K562 (cell line): ENCODE measurements around the gene PAX8. TPM values are rescaled to one million over a fixed set of nuclear protein-coding genes. Genes with fewer than 3 reads are reported as not detected.

Experiments
- ATAC-seq: fragments of 200-7000 bp; cut with Tn5 transposase; 3 replicates; pipeline ENCODE4 v1.9.1; 2020; ENCODE audit warnings: moderate library complexity
- BruUV-seq: library from RNA; stranded (reverse); fragments of 400-500 nt; replicated peaks from 2 replicates; lab custom pipeline; 2021; lab: Mats Ljungman, UMichigan
- CTCF ChIA-PET: fragments of 300-600 bp; formaldehyde crosslinking; extraction: SDS; loops from one replicate; lab custom pipeline; 2021; ENCODE audit warnings: low intra/inter-chr PET ratio; lab: Yijun Ruan, JAX
- POLR2A ChIA-PET: fragments of 300-600, 350-650 bp; sonication (Branson Sonifier 250); formaldehyde crosslinking; extraction: SDS; loops from one replicate; lab custom pipeline; 2021; ENCODE audit warnings: antibody characterized with exemption, inconsistent platforms; lab: Yijun Ruan, JAX
- DNase-seq, 4 experiments: peaks; one replicate each; pipeline versions ENCODE4 v3.0.0 to v3.0.0-alpha.2; 2011 to 2018; ENCODE audit warnings: low spot score in 3 of 4, mixed read lengths in 3 of 4; ENCODE audit errors: extremely low read depth in 1 of 4
- FAIRE-seq: peaks from 2 replicates; lab custom pipeline; 2011; peaks lifted over from hg19 to GRCh38; lab: Jason Lieb, UNC
- H2AFZ ChIP-seq: 2 replicates; pipeline ENCODE4 v1.6.0; 2011; ENCODE audit warnings: low read depth, low read length, control low read depth, inconsistent platforms
- H3K27ac ChIP-seq: fragments of 200-600 bp; 3 replicates; pipeline ENCODE4 v1.8.0; 2011; ENCODE audit warnings: low read depth, mild to moderate bottlenecking, control low read depth, inconsistent platforms, low read length, moderate library complexity, mixed read lengths; ENCODE audit errors: extremely low read depth
- H3K27me3 ChIP-seq, 2 experiments: fragments of 300-600 bp in 1 of 2; 2 replicates in 1 of 2; 3 replicates in 1 of 2; pipeline versions ENCODE4 v1.6.0 to v1.8.0; 2011; ENCODE audit warnings: inconsistent platforms in 2 of 2, low read length in 2 of 2, mild to moderate bottlenecking in 1 of 2, mixed read lengths in 1 of 2, moderate library complexity in 1 of 2; ENCODE audit not compliant: control insufficient read depth in 2 of 2, insufficient read depth in 2 of 2
- H3K36me3 ChIP-seq: fragments of 300-600 bp; 3 replicates; pipeline ENCODE4 v1.8.0; 2011; ENCODE audit warnings: mild to moderate bottlenecking, low read length, inconsistent platforms; ENCODE audit not compliant: control insufficient read depth, insufficient read depth
- H3K4me1 ChIP-seq, 2 experiments: fragments of 200-600 bp in 1 of 2; replicated peaks in 1 of 2; 2 replicates in 1 of 2; 3 replicates in 1 of 2; pipeline versions ENCODE4 v1.5.1 to v1.8.0; 2011; ENCODE audit warnings: inconsistent platforms in 2 of 2, low read length in 2 of 2, mild to moderate bottlenecking in 1 of 2, mixed read lengths in 1 of 2, moderate library complexity in 1 of 2; ENCODE audit not compliant: control insufficient read depth in 2 of 2, insufficient read depth in 2 of 2
- H3K4me2 ChIP-seq: 2 replicates; pipeline ENCODE4 v1.6.1; 2011; ENCODE audit warnings: low read length, control low read depth, inconsistent platforms, mixed read lengths; ENCODE audit not compliant: insufficient read depth
- H3K4me3 ChIP-seq: fragments of 200-600 bp; sonication (generic), shearing (Covaris generic); 2 replicates; pipeline ENCODE4 v1.5.1; 2016; ENCODE audit warnings: control low read depth, inconsistent platforms
- H3K79me2 ChIP-seq: fragments of 200-600 bp; 3 replicates; pipeline ENCODE4 v1.8.0; 2011; ENCODE audit warnings: low read length, inconsistent platforms; ENCODE audit not compliant: control insufficient read depth, insufficient read depth
- H3K9ac ChIP-seq, 2 experiments: 2 replicates each; pipeline versions ENCODE4 v1.6.0 to v1.6.1; 2011; ENCODE audit warnings: low read depth in 2 of 2, low read length in 2 of 2, control low read depth in 1 of 2, inconsistent platforms in 1 of 2, mild to moderate bottlenecking in 1 of 2, mixed read lengths in 1 of 2; ENCODE audit not compliant: insufficient read depth in 1 of 2
- H3K9me1 ChIP-seq: one replicate; pipeline ENCODE4 v1.6.0; 2011; ENCODE audit warnings: inconsistent platforms, mild to moderate bottlenecking, low read length, moderate library complexity; ENCODE audit not compliant: control insufficient read depth, insufficient read depth
- H3K9me3 ChIP-seq: replicated peaks from 2 replicates; pipeline ENCODE4 v1.5.1; 2011; ENCODE audit warnings: low read depth, low read length, inconsistent platforms; ENCODE audit not compliant: control insufficient read depth, insufficient read depth
- H4K20me1 ChIP-seq: replicated peaks from 2 replicates; pipeline ENCODE4 v1.6.1; 2011; ENCODE audit warnings: low read length, inconsistent platforms, mixed read lengths; ENCODE audit not compliant: control insufficient read depth, insufficient read depth
- CAMTA2 ChIP-seq: fragments of 250-450 bp; sonication (Bioruptor Pico); conservative IDR thresholded peaks from 2 replicates; pipeline ENCODE4 v1.5.1; 2022
- EHMT2 ChIP-seq: fragments of 450-650 bp; IDR thresholded peaks from 2 replicates; pipeline ENCODE4 v1.6.1; 2018; ENCODE audit warnings: antibody characterized with exemption
- ELF4 ChIP-seq: fragments of 450-650 bp; formaldehyde crosslinking; IDR thresholded peaks from 2 replicates; pipeline ENCODE4 v1.4.0; 2022; ENCODE audit warnings: missing genetic modification characterization
- ESRRA ChIP-seq: fragments of 450-650 bp; IDR thresholded peaks from 2 replicates; pipeline ENCODE4 v1.6.1; 2014; ENCODE audit warnings: low read depth, mild to moderate bottlenecking, moderate library complexity, borderline replicate concordance
- GTF2A2 ChIP-seq: IDR thresholded peaks from 2 replicates; pipeline ENCODE4 v1.6.1; 2016; ENCODE audit warnings: mild to moderate bottlenecking, missing genetic modification characterization, missing compliant biosample characterization
- HDAC3 ChIP-seq: fragments of 450-650 bp; IDR thresholded peaks from 2 replicates; pipeline ENCODE4 v1.6.1; 2018; ENCODE audit warnings: borderline replicate concordance, mild to moderate bottlenecking, moderate library complexity; ENCODE audit not compliant: partially characterized antibody
- MAFK ChIP-seq: IDR thresholded peaks from 2 replicates; pipeline ENCODE4 v1.6.1; 2011; ENCODE audit warnings: low read length, improper control_type of control experiment
- POLR2H ChIP-seq: IDR thresholded peaks from 2 replicates; pipeline ENCODE4 v1.6.1; 2016; ENCODE audit warnings: missing genetic modification characterization, low read depth, mild to moderate bottlenecking, control low read depth, missing compliant biosample characterization, moderate library complexity
- POU5F1 ChIP-seq: fragments of 150-350 bp; IDR thresholded peaks from 2 replicates; pipeline ENCODE4 v1.6.1; 2014; ENCODE audit warnings: borderline replicate concordance, low read length, low read depth, mild to moderate bottlenecking; ENCODE audit not compliant: partially characterized antibody
- SNIP1 ChIP-seq: fragments of 450-650 bp; IDR thresholded peaks from 2 replicates; pipeline ENCODE4 v1.7.1; 2017; ENCODE audit warnings: low read depth, mild to moderate bottlenecking
- ZNF79 ChIP-seq: fragments of 250-450 bp; sonication (Bioruptor Pico); IDR thresholded peaks from 2 replicates; pipeline ENCODE4 v1.4.0; 2020; ENCODE audit warnings: low read depth, mild to moderate bottlenecking, moderate library complexity
- WGBS: fragments of 100-300 bp; shearing (Covaris generic); methylation state at CpG from one replicate; pipeline ENCODE4 v1.1.6; 2016; ENCODE audit warnings: low coverage, mixed read lengths; ENCODE audit not compliant: insufficient coverage; ENCODE audit errors: missing lambda C conversion rate; 5-methylcytosine and 5-hydroxymethylcytosine counted together
- in situ Hi-C: fragments of 300-500 bp; cut with MboI; formaldehyde crosslinking; loops from 4 replicates; pipeline ENCODE4 v1.15.0; 2018; ENCODE audit warnings: inconsistent platforms, mixed read lengths
- intact Hi-C: fragments of 100-400 bp; cut with micrococcal nuclease; formaldehyde crosslinking; loops from 2 replicates; pipeline ENCODE4 v1.14.2; 2022
- polyA plus RNA-seq, 8 experiments: library from polyadenylated mRNA; depleted of rRNA in 4 of 8; stranded (reverse) in 5 of 8; unstranded in 3 of 8; fragments of >200 nt; fragmentation: Nextera tagmentation in 2 of 8; fragmentation: Illumina TruSeq in 1 of 8; extraction: Ambion mirVana in 2 of 8; extraction: Trizol in 1 of 8; gene quantifications; 2 replicates each; pipeline versions ENCODE4 v1.2.1 to v1.2.3, GENCODE V29; 2011 to 2014; ENCODE audit warnings: inconsistent platforms in 1 of 8, missing spikeins in 1 of 8
- total RNA-seq, 7 experiments: library from RNA; depleted of rRNA in 6 of 7; stranded (reverse); fragments of >200 nt in 6 of 7; fragmentation: Illumina TruSeq in 2 of 7; extraction: Trizol in 2 of 7; gene quantifications; 2 replicates each; pipeline versions ENCODE4 v1.2.1 to v1.2.3, GENCODE V29; 2011 to 2021; ENCODE audit warnings: low replicate concordance in 1 of 7
- TF ChIP-seq, protein P1 (sequence below): fragments of 450-650 bp; IDR thresholded peaks from 2 replicates; pipeline ENCODE4 v1.6.1; 2016
- TF ChIP-seq, protein P2 (sequence below): fragments of 250-450 bp; sonication (Bioruptor Pico); IDR thresholded peaks from 2 replicates; pipeline ENCODE4 v1.5.0; 2021; ENCODE audit warnings: mild to moderate bottlenecking, borderline replicate concordance
- TF ChIP-seq, protein P3 (sequence below): fragments of 450-650 bp; IDR thresholded peaks from 2 replicates; pipeline ENCODE4 v1.6.1; 2016; ENCODE audit warnings: antibody characterized with exemption

Gene PAX8
- total and polyA plus RNA-seq, 9 of the 15 experiments (the other 6 are each of a cell fraction or from before 2014, with no cell fraction given), result 0.13 to 2.1 (median 0.51) TPM

DNA sequence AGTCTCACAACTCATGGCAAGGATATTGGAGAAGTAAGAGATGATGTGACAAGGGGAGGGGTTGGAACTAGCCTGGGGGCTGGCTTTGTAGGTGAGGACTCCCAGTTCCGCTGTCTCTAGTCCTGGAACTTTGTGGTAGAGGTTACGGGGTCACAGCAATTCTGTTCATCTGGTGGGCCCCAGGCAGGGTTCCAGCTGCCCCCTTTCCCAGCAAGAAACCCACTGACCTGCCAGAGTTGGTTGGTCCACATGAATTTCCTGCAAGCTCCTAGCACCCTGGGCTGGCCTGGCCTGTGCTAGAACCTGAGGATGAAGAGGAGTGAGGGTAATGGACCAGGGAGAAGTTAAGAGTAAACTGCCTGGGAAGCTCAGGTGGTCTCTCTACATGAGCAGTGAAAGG is 63.7 kb downstream of the PAX8 start:
- no peak for ATAC-seq
- WGBS, result 51% methylated on average over 2 of the region's 2 CpGs

DNA sequence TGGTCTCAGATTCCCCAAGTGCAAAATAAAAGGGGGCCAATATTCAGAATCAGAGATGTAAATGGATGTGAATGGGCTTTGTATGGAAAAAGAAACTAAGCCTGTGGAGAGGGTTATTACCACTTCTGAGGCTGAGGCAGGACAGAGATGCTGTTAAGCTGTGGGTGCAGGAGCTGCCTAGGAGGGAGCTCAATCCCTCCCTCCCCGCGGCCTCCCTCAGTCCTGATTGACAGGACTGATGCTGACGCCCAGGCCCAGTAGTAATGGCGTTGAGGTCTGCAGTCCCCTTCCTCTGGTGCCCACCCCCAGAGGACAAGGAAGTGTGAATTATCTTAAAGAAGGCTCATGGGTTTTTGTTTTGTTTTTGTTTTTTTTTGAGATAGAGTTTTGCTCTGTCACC is 64.6 kb downstream of the PAX8 start:
- in situ Hi-C loops (no loop called here), intact Hi-C loops (no loop called here)
- POLR2A ChIA-PET, result interaction anchor here (0.6 kb wide), 1 partner anchor 24 kb away, joined by 3 read pairs; no protein-coding TSS in a partner anchor
- Histone ChIP-seq H2AFZ (no peak overlapping the region), H3K9me3 (no peaks in the 10 kb centered on the region), H3K9me1 (no peaks in the 10 kb centered on the region), H3K27ac (no peak overlapping the region), H3K4me3 (no peak overlapping the region), H3K27me3 (no peaks in the 10 kb centered on the region; a peak in 1 of 5 replicates), H3K4me1 (peaks cover 3 to 8% of the 10 kb centered on the region in 2 experiments; a peak in 4 of 5 replicates), H3K9ac (no peak overlapping the region), H3K4me2 (no peak overlapping the region), H3K79me2 (no peaks in the 10 kb centered on the region), H4K20me1 (no peaks in the 10 kb centered on the region), H3K36me3 (no peaks in the 10 kb centered on the region)
- BruUV-seq, result no TSS peak
- CTCF ChIA-PET, result interaction anchor here (1.2 kb wide), 1 partner anchor 10 kb away, joined by 4 read pairs; no protein-coding TSS in a partner anchor
- FAIRE-seq (no peak), ATAC-seq (peak; percentile 40; the same call in 2 of the 3 replicates), DNase-seq (no peak)
- WGBS, result 3% methylated on average over 4 of the region's 4 CpGs
- TF ChIP-seq, protein P1, sequence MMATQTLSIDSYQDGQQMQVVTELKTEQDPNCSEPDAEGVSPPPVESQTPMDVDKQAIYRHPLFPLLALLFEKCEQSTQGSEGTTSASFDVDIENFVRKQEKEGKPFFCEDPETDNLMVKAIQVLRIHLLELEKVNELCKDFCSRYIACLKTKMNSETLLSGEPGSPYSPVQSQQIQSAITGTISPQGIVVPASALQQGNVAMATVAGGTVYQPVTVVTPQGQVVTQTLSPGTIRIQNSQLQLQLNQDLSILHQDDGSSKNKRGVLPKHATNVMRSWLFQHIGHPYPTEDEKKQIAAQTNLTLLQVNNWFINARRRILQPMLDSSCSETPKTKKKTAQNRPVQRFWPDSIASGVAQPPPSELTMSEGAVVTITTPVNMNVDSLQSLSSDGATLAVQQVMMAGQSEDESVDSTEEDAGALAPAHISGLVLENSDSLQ, result peak; percentile 82
- TF ChIP-seq ESRRA (0 out of 2 replicates have a peak, but pooled peaks have one; percentile 6), GTF2A2 (no peak), ELF4 (CRISPR knock-in tag) (no peak), MAFK (no peak), CAMTA2 (CRISPR knock-in tag) (no peak), HDAC3 (no peak)
- TF ChIP-seq, protein P2, sequence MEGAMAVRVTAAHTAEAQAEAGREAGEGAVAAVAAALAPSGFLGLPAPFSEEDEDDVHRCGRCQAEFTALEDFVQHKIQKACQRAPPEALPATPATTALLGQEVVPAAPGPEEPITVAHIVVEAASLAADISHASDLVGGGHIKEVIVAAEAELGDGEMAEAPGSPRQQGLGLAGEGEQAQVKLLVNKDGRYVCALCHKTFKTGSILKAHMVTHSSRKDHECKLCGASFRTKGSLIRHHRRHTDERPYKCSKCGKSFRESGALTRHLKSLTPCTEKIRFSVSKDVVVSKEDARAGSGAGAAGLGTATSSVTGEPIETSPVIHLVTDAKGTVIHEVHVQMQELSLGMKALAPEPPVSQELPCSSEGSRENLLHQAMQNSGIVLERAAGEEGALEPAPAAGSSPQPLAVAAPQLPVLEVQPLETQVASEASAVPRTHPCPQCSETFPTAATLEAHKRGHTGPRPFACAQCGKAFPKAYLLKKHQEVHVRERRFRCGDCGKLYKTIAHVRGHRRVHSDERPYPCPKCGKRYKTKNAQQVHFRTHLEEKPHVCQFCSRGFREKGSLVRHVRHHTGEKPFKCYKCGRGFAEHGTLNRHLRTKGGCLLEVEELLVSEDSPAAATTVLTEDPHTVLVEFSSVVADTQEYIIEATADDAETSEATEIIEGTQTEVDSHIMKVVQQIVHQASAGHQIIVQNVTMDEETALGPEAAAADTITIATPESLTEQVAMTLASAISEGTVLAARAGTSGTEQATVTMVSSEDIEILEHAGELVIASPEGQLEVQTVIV (CRISPR knock-in tag), result no peak
- TF ChIP-seq, protein P3, sequence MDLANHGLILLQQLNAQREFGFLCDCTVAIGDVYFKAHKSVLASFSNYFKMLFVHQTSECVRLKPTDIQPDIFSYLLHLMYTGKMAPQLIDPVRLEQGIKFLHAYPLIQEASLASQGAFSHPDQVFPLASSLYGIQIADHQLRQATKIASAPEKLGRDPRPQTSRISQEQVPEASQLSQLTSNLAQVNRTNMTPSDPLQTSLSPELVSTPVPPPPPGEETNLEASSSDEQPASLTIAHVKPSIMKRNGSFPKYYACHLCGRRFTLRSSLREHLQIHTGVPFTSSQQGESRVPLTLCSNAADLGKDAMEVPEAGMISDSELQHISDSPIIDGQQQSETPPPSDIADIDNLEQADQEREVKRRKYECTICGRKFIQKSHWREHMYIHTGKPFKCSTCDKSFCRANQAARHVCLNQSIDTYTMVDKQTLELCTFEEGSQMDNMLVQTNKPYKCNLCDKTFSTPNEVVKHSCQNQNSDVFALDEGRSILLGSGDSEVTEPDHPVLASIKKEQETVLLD, result no peak

More for the DNA sequence above, 63.7 kb downstream of the PAX8 start:
- ChIA-PET POLR2A (interaction anchor here (0.6 to 2.1 kb wide), 2 partner anchors 19 to 20 kb away, joined by 3 to 4 read pairs; no protein-coding TSS in a partner anchor), CTCF (no interaction called here)
- Histone ChIP-seq H3K4me2 (no peak overlapping the region), H4K20me1 (no peaks in the 10 kb centered on the region), H3K9ac (no peak overlapping the region), H3K4me3 (no peak overlapping the region), H3K27ac (no peak overlapping the region), H3K27me3 (no peaks in the 10 kb centered on the region; a peak in 1 of 5 replicates), H3K4me1 (peaks cover 10 to 12% of the 10 kb centered on the region in 2 experiments), H3K9me3 (no peaks in the 10 kb centered on the region), H3K9me1 (no peaks in the 10 kb centered on the region), H2AFZ (no peak overlapping the region), H3K79me2 (no peaks in the 10 kb centered on the region)
- no peak for FAIRE-seq
- in situ Hi-C loops, result no loop called here
- no peak for DNase-seq
- no peak for TF ChIP-seq EHMT2
- no peak for TF ChIP-seq ZNF79
- TF ChIP-seq POU5F1, result no peak
- no peak for TF ChIP-seq POLR2H
- no peak for TF ChIP-seq SNIP1
- TF ChIP-seq, all 486 proteins: peak for 0
- intact Hi-C loops, result no loop called here
- H3K36me3 ChIP-seq, result no peaks in the 10 kb centered on the region
- BruUV-seq, result no TSS peak
